GF-D8 (cell line): ENCODE results near the gene MECP2.

Experiments used
- DNase-seq: peaks from one replicate; lab custom pipeline; 2025; lab: John Stamatoyannopoulos, UW

MECP2 gene

DNA sequence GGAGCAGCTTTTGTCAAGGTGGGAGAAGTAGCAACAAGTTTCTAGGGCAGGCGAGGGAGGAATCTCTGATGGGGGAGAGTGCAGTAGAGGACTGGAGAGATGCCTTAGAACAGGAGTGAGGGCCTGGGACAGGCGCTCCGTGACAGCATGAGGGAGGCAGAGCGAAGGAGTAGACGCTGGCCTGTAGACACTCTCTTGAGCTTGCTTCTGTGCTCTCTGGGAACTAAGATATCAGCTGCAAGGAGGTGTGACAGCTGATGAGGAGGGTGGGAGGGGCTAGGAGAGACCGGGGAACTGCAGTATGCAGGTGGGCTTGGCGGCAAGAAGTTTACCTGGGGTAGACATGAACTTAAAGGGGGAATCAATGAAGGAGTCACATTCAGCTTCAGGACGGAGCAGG lies 35.7 kb downstream of the MECP2 start:
- DNase-seq: no peak

DNA sequence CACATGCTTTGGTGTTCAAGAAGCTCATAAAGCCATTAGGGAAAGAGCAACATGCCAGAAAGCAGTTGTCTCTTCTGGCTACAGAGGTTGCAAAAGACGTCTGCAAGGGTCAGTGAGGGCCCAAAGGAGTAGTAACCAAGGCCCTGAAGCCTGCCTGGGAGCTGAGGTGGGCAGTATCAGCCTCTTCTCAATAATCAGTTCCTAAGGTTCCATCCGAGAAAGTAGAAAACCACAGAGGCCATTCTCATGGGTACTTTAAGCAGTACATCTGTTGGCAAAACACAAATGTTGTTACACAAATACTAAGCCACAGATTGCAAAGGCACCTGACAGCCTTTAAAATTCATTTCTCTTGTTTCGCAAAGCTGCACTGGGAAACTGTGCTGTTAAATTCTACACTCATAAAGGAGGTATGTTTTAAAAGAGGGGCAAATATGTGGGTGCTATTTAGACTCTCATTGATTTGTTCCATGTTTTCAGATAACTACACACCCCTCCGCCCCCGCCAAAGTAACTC lies 37.7 kb downstream of the MECP2 start:
- DNase-seq: no peak

DNA sequence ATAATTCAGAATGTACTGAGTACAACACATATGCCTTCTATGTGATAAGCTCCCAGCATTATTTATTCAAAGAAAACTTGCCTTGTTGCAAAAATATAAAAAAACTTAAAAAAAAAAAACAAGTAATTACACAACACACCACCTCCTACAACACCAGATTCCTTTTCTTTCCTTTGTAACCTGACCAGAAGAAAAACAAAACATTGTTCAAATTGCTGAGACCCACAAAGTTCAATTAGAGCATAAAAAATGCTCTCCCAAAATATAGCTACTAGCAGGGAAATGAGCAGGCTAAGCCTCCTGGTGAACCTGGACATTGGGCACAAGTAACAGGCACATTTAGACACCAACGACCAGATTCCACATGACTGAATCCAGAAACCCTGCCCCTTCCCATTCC lies 38.3 kb downstream of the MECP2 start:
- DNase-seq: no peak

DNA sequence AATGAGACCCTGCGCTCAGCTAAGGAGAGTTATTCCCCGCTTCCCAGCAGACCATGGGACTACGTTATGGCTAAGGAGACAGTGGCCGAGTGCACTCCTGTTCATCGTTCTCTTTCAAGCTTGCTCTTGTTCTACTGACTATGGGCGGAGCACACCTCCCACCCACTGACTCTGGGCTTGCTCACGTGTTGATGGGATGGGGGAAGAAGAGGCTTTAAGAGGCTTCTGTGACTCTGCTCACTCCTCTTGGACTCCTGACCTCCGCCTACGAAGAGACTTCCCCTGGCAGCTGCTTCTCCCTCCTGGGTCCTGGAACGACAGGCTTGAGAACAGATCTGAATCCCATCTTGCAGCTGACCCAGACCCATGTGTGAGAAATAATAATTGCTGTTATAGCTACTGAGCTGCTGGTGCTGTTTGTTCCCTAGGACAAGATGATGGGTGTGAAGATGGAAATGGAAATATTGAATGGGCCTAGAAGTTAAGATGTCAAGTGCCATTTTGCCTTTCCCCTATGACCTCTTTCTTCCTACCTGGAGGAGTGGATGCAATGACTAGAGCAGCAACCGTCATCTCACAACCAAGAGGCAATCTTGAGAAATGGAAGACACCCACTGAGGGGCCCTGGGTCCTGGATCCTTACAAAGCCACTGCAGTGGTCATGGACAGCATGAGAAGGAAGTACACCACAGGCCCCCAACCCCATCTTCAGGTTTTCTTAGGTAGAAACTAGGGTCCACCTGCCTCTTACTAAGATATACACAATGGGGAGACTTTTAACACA lies 39.1 kb downstream of the MECP2 start:
- DNase-seq: no peak

DNA sequence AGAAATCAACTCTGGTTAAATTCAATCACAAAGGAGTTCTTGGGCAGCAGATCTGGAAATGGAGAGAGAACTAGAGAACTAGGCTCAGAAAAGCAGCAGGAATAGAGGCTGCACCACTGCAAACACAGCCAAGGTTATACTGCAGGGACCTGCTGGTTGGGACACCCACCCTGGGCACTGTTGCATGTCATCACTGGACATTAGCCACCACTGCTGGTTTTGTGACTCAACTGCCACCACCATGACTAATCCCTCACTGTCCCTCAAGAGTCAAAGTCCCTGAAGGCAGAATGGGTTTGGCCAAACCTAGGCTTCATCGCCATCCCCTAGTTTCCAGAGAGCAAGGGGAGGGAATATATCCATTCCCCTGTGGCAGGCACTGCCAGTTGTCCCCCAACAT lies 39.7 kb downstream of the MECP2 start:
- no peak for DNase-seq

DNA sequence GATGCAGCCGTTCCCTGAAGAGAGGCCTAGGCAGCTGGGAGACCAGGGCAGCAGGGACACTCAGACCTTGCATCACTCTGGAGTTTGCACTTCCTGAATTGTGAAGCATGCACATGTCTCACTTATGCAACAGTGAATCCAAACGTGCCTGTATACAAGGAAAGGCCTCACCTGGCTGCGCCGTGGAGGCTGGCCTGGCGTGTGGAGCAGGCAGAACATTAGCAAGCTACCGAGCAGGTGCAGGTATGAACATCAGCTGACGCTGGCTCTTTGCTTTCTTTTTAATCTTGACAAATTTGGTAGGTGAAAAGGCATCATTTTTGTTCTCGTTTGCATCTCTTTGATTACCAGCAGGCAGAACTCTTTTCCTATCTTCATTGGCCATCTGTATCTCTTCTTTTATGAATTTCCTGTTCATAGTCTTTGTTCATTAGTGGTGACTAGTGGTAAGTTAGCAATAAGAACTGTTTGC lies 40.7 kb downstream of the MECP2 start:
- DNase-seq: peak; percentile 45

DNA sequence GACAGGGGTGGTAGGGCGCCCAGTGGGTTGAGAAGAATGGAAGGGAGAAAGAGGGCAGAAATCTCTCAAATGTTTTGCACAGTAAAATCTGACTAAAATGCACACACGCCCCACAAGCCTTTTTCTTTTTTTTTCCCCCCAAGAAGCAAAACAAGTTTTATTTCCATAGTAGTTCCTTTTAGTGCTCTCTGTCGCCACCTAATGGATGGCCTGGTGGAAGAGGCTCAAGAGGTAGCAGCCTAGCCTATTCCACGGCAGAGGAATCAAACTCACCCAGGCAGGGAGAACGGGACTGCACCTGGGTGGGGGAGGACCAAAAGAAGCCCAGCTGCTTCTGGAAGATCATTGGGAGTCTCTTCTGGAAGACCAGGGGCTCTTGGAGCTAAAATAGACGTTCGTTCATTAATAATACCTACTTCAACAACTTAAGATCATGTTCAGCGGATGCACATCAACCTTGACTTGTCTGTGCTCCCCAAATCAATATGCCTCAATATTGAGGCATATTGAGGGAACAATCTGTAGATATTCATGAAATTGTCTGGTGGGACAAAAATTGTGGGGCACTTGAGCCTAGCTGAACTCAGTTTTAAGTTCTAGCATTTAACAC lies 46.2 kb downstream of the MECP2 start:
- no peak for DNase-seq

DNA sequence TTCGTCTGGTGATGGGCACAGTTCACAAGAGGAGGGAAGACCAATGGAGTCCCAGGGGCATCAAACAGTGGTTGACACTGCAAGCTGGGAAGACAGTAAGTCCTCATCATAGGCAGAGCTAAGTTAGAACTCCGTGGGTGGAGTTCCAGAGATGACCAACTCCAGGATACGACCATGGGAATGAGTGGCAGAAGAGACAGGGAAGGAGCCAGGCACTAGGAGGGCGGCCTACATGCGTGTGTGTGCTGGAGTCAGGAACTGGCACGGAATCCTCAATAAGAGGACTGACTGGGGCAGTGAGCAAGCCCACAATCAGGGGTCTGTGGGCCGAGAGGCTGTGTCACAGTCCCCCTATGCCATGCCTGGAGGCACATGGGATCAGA lies 47.4 kb downstream of the MECP2 start:
- DNase-seq: no peak

DNA sequence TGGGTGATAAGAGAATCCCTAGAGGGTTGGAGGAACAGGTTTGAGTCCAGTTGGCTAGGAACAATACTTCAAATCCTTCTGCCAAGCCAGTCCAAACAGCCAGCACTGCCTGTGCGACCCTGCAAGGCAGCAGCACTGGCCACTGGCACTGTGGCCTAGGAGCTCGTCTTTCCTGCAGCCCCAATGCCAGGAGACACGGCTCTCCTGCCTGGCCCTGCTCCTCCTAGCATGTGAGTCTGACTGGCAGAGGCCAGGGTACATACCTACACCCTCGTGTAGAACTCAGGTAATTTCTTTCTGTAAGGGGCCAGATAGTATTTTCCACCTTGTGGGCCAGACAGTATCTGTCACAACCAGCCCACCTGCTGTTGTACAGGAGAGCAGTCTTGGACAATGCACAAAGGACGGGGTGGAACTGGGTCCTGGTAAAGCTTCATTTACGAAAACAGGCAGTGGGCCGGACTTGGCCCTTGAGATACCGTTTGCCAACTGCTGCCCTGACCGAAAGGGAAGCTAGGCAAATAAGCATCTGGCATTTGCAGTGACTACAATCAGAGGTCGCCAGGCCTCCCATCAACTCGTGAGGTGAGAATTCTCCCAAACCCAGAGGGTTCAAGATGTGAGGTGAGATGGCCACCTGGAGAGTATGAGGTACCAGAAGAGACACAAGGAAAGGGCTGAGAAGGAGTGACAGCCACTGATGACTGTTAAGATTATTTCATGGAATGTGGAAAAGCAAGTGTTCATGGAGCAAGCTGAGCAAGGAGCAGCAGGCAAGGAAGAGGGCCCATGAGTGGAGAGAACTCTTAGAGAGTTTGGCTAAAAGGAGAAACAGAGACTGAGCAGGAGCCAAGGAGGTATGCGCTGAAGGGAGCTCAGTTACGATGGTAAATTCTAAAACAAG lies 48.1 kb downstream of the MECP2 start:
- DNase-seq: no peak

DNA sequence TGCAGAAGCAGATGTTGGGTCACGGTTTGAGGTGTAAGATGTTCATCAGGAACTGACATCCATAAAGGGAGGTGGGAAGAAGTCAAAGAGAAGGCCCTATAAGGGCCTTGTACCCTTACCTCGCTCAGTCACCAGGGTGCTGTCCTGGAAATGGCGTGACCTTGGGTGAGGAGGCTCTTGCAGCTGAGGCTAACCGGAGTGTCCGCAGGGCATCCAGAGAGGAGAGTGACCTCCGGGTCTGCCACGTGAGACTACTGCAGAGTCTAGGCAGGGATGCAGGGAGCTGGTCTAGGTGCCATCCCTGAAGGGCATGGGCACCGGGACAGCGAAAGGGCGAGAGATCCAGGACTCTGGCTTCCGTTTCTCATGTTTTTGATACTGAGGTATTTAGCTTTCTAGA lies 49.1 kb downstream of the MECP2 start:
- no peak for DNase-seq

DNA sequence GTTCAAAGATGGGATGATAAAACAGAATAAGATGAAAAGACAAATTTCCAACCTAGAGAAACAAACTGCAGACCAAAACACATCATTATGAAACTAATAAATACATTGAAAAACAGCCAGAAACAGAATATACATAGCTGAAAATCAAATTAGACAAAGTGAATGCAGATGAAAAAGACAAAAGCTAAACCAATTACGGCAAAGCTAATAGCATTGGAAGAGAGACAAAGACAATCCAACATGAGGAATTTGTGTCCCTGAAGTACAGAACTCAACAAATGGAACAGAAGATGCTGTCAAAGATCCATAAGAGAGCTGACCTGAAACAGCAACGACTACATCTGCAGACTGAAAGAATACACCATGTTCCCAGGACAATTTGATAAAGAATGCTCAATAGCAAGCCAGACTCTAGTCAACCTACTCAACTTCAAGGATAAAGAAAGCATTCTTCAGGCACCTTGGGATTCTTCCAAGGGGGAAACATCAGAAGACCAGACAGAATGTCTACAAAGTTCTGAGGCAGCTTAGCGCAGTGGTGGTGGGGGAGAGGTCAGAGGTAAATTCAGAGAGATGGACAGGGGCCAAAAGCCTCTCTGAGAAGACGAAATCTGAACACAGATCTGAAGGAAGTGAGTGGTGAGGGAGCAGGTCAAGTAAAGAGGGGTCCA lies 50.4 kb downstream of the MECP2 start:
- DNase-seq: no peak

DNA sequence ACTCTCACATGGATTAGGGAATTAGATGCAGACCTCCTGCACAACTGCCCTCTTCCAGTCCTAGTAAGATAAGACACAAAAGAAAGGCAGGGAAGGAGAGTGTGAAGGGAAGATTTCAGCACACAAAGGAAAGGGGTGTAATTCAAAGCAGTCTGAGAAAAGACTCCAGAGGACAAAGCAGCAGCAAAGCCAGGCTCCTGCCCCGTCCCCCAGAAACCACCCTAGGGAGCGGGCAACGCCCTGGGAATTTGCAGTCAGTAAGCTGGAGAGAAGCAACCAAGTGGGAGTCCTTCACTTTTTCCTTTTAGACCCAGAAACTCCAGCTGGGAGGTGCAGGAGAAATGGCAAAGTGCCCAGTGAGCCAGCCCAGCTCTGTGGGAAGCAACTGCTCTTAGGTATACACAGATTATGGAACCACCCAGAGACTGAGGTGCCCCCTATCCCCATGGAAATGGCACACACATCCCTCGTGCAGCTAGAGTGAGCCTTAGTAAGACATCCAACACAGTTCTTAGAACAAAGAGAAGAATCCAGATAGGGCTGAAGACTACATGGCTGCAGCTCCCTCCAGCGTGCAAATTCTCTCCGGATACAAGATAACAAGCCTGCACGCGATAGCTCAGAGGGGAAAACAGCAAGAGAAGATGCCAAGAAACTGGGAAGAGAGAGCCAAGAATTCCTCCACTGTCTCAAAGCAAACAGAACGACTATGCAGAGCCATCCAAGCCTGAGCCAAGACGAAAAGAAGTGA lies 51.3 kb downstream of the MECP2 start:
- no peak for DNase-seq

DNA sequence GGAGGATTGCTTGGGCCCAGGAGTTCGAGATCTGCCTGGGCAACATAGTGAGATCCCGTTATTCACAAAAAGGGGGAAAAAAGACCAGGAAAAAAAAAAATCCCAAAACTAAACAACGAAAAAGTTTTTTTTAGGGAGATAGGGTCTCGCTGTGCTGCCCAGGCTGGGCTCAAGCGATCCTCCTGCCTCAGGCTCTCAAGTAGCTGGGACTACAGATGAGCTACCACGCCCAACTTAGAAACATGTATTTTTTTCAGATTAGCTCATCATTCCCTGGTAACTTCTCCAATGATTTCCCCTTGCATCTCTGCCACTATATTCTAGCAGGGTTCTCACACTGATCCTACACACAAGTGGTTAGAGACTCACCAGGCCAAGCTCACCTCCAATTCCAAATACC lies 53.4 kb downstream of the MECP2 start:
- no peak for DNase-seq

DNA sequence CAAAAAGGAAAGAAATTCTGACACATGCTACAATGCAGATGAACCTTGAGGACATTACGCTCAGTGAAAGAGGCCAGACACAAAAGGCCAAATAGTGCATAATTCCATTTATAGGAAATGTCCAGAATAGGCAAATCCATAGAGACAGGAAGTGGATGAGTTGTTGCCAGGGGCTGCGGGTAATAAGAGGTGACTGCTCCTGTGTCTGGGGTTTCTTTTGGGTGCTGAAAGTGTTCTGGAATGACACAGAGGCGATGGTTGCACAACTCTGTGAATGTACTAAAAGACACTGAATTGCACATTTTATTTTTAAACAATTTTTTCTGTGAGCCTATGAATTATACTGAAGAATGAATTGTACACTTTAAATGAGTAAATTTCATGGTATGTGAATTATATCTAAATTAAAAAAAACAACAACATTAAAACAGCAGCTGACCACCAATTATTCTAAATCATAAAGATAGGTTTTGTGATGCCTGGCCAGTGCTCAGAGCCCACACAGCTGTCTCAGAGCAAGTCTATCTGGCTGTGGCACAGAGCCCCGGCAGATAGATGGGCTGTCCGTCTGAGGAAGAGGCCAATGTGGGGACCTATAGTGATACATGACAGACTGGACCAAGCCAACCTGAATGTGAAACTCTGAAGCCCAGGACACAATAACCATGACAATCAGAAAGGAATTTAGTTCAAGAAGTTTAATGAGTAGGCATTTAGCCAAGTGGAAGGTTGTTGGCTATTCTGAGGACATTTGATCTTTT lies 54.3 kb downstream of the MECP2 start:
- no peak for DNase-seq

DNA sequence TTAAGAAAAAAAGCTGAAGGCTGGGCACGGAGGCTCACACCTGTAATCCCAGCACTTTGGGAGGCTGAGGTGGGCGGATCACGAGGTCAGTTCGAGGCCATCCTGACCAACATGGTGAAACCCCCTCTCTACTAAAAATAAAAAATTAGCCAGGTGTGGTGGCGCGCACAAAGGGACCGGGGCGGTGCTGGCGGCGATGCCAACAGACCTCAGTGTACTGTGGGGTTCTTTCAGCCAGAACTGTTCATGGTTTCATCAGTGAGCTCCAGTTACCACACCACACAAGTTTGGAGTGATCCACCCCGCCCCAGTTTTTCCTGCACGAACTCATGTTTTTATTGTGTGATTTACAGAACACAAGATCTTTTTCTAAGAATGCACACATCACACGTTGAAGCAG lies 56.7 kb downstream of the MECP2 start:
- no peak for DNase-seq

DNA sequence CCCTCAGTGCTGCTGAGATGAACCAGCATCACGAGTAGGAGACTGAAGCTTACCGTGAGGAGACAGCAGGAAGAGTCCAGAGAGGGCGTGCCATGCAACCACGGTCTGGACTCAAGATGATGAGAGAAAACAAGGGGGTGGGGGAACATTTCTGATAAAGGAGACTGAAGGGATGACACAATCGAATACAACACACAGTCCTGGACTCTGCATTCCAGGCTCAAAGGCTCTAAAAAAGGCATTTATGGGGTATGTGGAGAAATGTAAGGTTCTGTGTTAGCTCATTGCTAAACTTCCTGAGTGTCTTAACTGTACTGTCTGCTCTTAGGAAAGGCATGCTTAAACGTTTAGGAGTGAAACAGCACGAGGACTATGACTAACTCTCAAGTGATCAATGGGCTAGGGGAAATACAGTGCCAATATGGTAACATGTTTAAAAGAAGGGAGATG lies 57.2 kb downstream of the MECP2 start:
- DNase-seq: peak; percentile 84

DNA sequence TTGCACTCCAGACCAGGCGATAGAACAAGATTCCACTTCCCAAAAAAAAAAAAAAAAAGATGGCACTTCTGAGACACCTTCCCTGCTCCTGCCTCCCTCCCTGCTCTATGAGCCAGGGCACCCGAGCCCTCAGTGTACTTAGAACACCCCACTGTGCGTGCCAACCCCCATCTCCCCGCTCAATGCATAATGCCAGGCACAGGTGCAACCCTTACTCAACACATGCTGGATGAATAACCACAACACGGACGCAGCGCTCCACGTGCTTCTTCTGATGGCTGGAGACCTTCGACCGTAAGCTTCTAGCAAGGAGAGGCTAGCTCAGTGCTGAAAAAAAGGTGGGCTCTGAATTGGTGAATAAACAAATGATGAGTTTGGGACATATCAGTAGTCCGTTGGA lies 57.9 kb downstream of the MECP2 start:
- DNase-seq: no peak

DNA sequence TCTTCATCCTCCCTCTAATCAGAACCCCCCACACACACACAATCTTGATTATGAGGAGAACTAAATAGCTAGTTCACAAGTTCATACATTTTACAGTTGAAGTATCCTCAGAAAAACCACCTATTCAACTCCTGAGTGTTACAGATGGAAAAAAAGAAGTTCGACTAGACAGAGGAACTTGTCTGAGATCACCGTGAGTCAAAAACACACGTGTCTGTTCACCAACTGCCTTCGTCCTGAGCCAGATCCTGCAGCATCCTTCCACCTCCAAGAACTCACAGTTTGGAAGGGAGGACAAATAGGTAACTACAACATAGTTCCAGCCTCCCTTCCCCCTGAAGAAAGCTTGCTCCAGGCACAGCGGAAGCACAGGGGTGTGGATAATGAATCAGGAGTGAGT lies 58.9 kb downstream of the MECP2 start:
- no peak for DNase-seq

DNA sequence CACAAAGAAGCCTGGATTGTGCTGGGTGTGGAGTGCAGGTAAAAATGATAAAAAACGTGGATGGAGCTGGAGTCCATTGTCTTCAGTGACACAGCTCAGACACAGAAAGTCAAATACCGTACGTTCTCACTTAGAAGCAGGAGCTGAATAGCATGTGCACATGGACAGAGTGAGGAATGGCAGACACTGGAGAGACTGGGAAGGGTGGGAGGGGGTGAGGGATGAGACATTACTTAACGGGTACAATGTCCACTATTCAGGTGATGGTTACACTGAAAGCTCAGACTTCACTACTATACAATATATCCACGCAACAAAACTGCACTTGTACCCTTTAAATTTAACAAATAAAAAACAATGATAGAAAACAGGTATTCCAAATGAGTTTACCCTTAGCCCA lies 59.8 kb downstream of the MECP2 start:
- DNase-seq: no peak

DNA sequence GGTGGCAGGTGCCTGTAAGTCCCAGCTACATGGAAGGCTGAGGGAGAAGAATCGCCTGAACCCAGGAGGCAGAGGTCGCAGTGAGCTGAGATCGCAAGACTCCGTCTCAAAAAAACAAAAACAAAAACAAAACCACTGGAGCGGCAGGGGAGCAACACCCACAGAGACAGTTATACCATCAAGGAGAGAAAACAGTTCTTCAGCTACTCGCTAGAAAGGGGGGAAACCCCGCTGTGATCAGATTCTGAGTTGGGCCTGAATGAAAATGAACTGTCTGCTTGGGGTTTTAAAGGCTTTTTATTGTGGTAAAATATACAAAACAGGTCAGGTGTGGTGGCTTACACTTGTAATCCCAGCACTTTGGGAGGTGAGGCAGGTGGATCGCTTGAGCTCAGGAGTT lies 61.0 kb downstream of the MECP2 start:
- DNase-seq: no peak
